WERI-Rb-1 (cell line): ENCODE measurements around the gene POLR2F.

Experiments used
- DNase-seq: peaks from one replicate; pipeline ENCODE4 v3.0.0-alpha.2; 2020
- H3K27ac ChIP-seq: fragments of 250-450 bp; sonication (Bioruptor Pico); 2 replicates; pipeline ENCODE4 v1.5.1; 2020; ENCODE audit warnings: mild to moderate bottlenecking, moderate library complexity
- H3K27me3 ChIP-seq: fragments of 250-450 bp; sonication (Bioruptor Pico); 2 replicates; pipeline ENCODE4 v1.5.1; 2021; ENCODE audit warnings: mild to moderate bottlenecking, low read depth, moderate library complexity; ENCODE audit not compliant: insufficient read depth, severe bottlenecking
- H3K36me3 ChIP-seq: fragments of 250-450 bp; sonication (Bioruptor Pico); 2 replicates; pipeline ENCODE4 v1.5.1; 2020; ENCODE audit warnings: mild to moderate bottlenecking, moderate library complexity
- H3K4me3 ChIP-seq: 2 replicates; pipeline ENCODE4 v1.5.1; 2011; ENCODE audit warnings: low read depth, mild to moderate bottlenecking, control low read depth, low read length
- H3K9me3 ChIP-seq: fragments of 250-450 bp; sonication (Bioruptor Pico); 2 replicates; pipeline ENCODE4 v1.5.1; 2021; ENCODE audit warnings: mild to moderate bottlenecking, moderate library complexity; ENCODE audit not compliant: severe bottlenecking
- CTCF ChIP-seq: IDR thresholded peaks from 2 replicates; pipeline ENCODE4 v1.5.1; 2011; ENCODE audit warnings: low read depth, mild to moderate bottlenecking, control low read depth, inconsistent platforms, low read length

Gene POLR2F

GRCh38 chr22:37976547-37976946 is 23.0 kb downstream of the POLR2F start:
- no peak overlapping the region for H3K27ac ChIP-seq
- DNase-seq: no peak
- no peaks in the 10 kb centered on the region for H3K9me3 ChIP-seq
- no peaks in the 10 kb centered on the region for H3K27me3 ChIP-seq
- no peaks in the 10 kb centered on the region; the same call in none of the 2 replicates for H3K36me3 ChIP-seq
- H3K4me3 ChIP-seq: no peak overlapping the region
- no peak for TF ChIP-seq CTCF

- TF ChIP-seq CTCF: no peak
Measured at GRCh38 chr22:37979782-37980181, 26.3 kb downstream of the POLR2F start.

GRCh38 chr22:37981282-37982011 is 27.9 kb downstream of the POLR2F start:
- TF ChIP-seq CTCF: no peak
- DNase-seq: no peak

More at GRCh38 chr22:37979782-37980181, 26.3 kb downstream of the POLR2F start:
- Histone ChIP-seq H3K36me3 (no peaks in the 10 kb centered on the region; the same call in 1 of the 2 replicates), H3K9me3 (no peaks in the 10 kb centered on the region), H3K27ac (no peak overlapping the region), H3K4me3 (no peak overlapping the region), H3K27me3 (no peaks in the 10 kb centered on the region)
- DNase-seq: peak; percentile 30

GRCh38 chr22:37982151-37982785 is 28.8 kb downstream of the POLR2F start:
- no peak for DNase-seq
- Histone ChIP-seq H3K27me3 (no peaks in the 10 kb centered on the region), H3K4me3 (no peak overlapping the region), H3K9me3 (no peaks in the 10 kb centered on the region), H3K27ac (no peak overlapping the region), H3K36me3 (no peaks in the 10 kb centered on the region)
- no peak for TF ChIP-seq CTCF

More at GRCh38 chr22:37981282-37982011, 27.9 kb downstream of the POLR2F start:
- Histone ChIP-seq H3K27me3 (no peaks in the 10 kb centered on the region), H3K9me3 (no peaks in the 10 kb centered on the region), H3K36me3 (no peaks in the 10 kb centered on the region), H3K27ac (no peak overlapping the region), H3K4me3 (no peak overlapping the region)

- Histone ChIP-seq H3K4me3 (no peak overlapping the region), H3K27ac (no peak overlapping the region), H3K9me3 (no peaks in the 10 kb centered on the region), H3K27me3 (no peaks in the 10 kb centered on the region), H3K36me3 (no peaks in the 10 kb centered on the region)
- TF ChIP-seq CTCF: no peak
- DNase-seq: no peak
Measured at GRCh38 chr22:37982938-37983859, 29.7 kb downstream of the POLR2F start.
